OCI-LY3 (cell line): ENCODE measurements around the gene PBX3.

Experiments
- H2AFZ ChIP-seq: fragments of 200-600, 300-600 bp; shearing (Covaris generic); 2 replicates; pipeline ENCODE4 v1.6.0; 2014; ENCODE audit warnings: antibody characterized with exemption, low read depth, low read length
- H3K27ac ChIP-seq: fragments of 200-600, 300-600 bp; sonication (generic); 2 replicates; pipeline ENCODE4 v1.5.1; 2014; ENCODE audit warnings: mild to moderate bottlenecking, low read length, moderate library complexity, mixed read lengths
- H3K27me3 ChIP-seq: fragments of 200-600, 300-600 bp; sonication (generic); 2 replicates; pipeline ENCODE4 v1.6.1; 2014; ENCODE audit warnings: low read depth, low read length, mixed read lengths
- H3K36me3 ChIP-seq: fragments of 200-600, 300-600 bp; sonication (generic); replicated peaks from 2 replicates; pipeline ENCODE3; 2014; ENCODE audit warnings: low read depth, low read length, mixed read lengths
- H3K4me1 ChIP-seq: fragments of 300-600, 200-600 bp; sonication (generic); 2 replicates; pipeline ENCODE4 v1.6.1; 2014; ENCODE audit warnings: low read length, mixed read lengths
- H3K4me2 ChIP-seq: fragments of 200-600, 300-600 bp; sonication (generic); 2 replicates; pipeline ENCODE4 v1.6.1; 2014; ENCODE audit warnings: low read length, mixed read lengths
- H3K4me3 ChIP-seq: fragments of 300-600, 200-600 bp; sonication (generic); 2 replicates; pipeline ENCODE4 v1.5.1; 2014; ENCODE audit warnings: antibody characterized with exemption, mild to moderate bottlenecking, low read length, moderate library complexity
- H3K79me2 ChIP-seq: fragments of 300-600, 200-600 bp; shearing (Covaris generic); 2 replicates; pipeline ENCODE4 v1.6.1; 2014; ENCODE audit warnings: mild to moderate bottlenecking, low read length, mixed read lengths
- H3K9ac ChIP-seq: fragments of 300-600, 200-600 bp; shearing (Covaris generic); 2 replicates; pipeline ENCODE4 v1.6.0; 2014; ENCODE audit warnings: mild to moderate bottlenecking, low read length, moderate library complexity
- H3K9me3 ChIP-seq: fragments of 200-600, 300-600 bp; shearing (Covaris generic); 2 replicates; pipeline ENCODE4 v1.6.1; 2014; ENCODE audit warnings: low read length, mixed read lengths; ENCODE audit not compliant: insufficient read depth
- H4K20me1 ChIP-seq: fragments of 200-600, 300-600 bp; sonication (generic); 2 replicates; pipeline ENCODE4 v1.6.1; 2016; ENCODE audit warnings: low read length, mixed read lengths; ENCODE audit not compliant: insufficient read depth
- CTCF ChIP-seq: fragments of 200-600, 300-600 bp; sonication (generic); IDR thresholded peaks from 2 replicates; pipeline ENCODE4 v1.5.1; 2014; ENCODE audit warnings: antibody characterized with exemption, low read length, low read depth
- EZH2phosphoT487 ChIP-seq: fragments of 200-600 bp; shearing (Covaris generic); IDR thresholded peaks from 2 replicates; pipeline ENCODE4 v1.6.1; 2018; ENCODE audit warnings: antibody characterized with exemption, mixed run types, low read depth

PBX3 gene

GRCh38 chr9:125896964-125897363, 149.8 kb downstream of the PBX3 start:
- H3K27ac ChIP-seq, result no peak overlapping the region
- no peaks in the 10 kb centered on the region for H3K9me3 ChIP-seq
- H3K27me3 ChIP-seq, result peaks cover 15% of the 10 kb centered on the region; the same call in 1 of the 2 replicates
- H3K9ac ChIP-seq, result no peak overlapping the region
- no peaks in the 10 kb centered on the region for H3K79me2 ChIP-seq
- no peak overlapping the region for H2AFZ ChIP-seq
- H3K4me3 ChIP-seq, result no peak overlapping the region
- H4K20me1 ChIP-seq, result no peaks in the 10 kb centered on the region
- no peak overlapping the region for H3K4me2 ChIP-seq
- no peaks in the 10 kb centered on the region for H3K4me1 ChIP-seq
- TF ChIP-seq CTCF, result no peak
- no peak for TF ChIP-seq EZH2phosphoT487
- no peaks in the 10 kb centered on the region for H3K36me3 ChIP-seq

DNA sequence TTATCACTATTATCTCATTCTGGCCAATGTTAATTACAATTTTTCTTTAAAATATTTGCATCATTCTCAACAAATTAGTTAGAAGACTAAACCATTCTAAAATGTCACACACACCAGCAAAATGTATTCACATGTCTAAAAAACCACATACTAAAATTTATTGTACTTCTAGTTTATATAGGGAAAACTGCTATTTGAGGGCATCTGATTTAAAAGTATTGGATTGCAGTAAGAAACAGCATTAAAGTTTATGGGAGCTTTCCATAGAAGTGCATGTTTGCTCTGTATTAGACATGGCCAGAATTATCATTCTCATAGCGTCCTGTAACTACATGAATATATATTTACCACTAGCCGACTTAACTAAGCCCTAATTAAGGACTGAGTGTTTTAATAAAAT, 150.3 kb downstream of the PBX3 start:
- no peaks in the 10 kb centered on the region for H3K9me3 ChIP-seq
- no peaks in the 10 kb centered on the region for H3K79me2 ChIP-seq
- H3K27me3 ChIP-seq, result peaks cover 15% of the 10 kb centered on the region; the same call in 1 of the 2 replicates

DNA sequence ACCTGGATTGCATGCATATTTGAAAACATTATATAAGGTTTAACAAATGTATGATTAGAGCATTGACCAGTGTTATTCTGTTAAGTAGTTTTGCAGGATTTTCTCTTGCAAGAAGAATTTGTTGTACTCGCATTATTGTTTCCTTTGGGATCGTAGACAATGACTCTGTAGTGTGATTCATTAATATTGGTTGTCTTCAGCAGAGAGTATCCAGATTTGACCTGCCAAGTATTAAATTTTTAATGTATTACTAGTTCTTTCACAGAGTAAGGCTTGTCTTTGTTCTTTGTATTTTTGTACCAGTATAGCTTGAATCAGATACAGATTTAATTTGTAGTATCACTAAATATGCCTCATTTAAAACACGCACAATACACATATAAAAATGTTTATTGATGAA, 155.0 kb downstream of the PBX3 start:
- H3K9me3 ChIP-seq, result no peaks in the 10 kb centered on the region
- H3K79me2 ChIP-seq, result no peaks in the 10 kb centered on the region
- peaks cover 15% of the 10 kb centered on the region for H3K27me3 ChIP-seq
- no peak overlapping the region for H3K4me3 ChIP-seq
- H2AFZ ChIP-seq, result no peak overlapping the region
- no peak overlapping the region for H3K27ac ChIP-seq
- H3K4me1 ChIP-seq, result peaks cover 4% of the 10 kb centered on the region; the same call in 1 of the 2 replicates
- H3K4me2 ChIP-seq, result no peak overlapping the region
- no peak overlapping the region for H3K9ac ChIP-seq
- TF ChIP-seq EZH2phosphoT487 (no peak), CTCF (no peak)
- no peaks in the 10 kb centered on the region for H3K36me3 ChIP-seq
- H4K20me1 ChIP-seq, result no peaks in the 10 kb centered on the region

More for the DNA sequence above, 150.3 kb downstream of the PBX3 start:
- Histone ChIP-seq H3K27ac (no peak overlapping the region), H3K36me3 (no peaks in the 10 kb centered on the region), H2AFZ (no peak overlapping the region), H3K4me3 (no peak overlapping the region), H3K4me1 (no peaks in the 10 kb centered on the region), H3K4me2 (no peak overlapping the region), H4K20me1 (no peaks in the 10 kb centered on the region), H3K9ac (no peak overlapping the region)
- TF ChIP-seq EZH2phosphoT487, result no peak
- TF ChIP-seq CTCF, result no peak

DNA sequence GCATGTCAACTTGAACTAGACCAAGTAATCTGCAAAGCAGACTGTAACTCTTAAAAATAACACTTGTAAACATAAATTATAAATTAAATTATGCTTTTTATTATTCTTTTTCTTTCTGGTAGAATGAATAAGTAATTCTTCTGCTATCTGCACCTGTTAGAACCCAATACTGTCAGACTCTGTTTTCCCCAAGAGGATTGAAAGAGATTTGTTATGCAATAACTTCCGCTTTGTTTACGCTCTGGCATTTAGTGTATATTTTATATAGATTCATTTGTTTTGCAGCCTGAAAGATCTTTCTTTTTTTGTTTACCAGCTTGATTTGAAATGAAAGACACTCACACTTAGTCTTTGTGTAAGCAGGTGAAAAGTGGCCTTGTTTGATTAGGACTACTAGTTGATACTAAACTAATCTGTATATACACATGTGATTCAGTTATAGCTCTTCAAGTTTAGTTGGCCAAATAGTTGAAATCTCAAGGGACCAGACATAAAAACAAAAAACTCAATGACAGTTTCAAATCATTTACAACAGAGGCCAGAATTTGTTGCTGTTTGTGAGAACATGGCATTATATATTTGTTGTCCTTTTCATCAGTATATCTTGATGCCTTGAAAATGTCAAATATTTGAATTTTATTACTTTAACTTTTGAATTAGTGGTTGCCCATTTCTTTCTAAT, 155.8 kb downstream of the PBX3 start:
- H3K36me3 ChIP-seq, result no peaks in the 10 kb centered on the region
- peaks cover 4% of the 10 kb centered on the region; the same call in 1 of the 2 replicates for H3K4me1 ChIP-seq
- TF ChIP-seq CTCF, result no peak
- TF ChIP-seq EZH2phosphoT487, result no peak
- no peaks in the 10 kb centered on the region for H4K20me1 ChIP-seq
- no peaks in the 10 kb centered on the region for H3K79me2 ChIP-seq
- H3K9me3 ChIP-seq, result no peaks in the 10 kb centered on the region
- no peak overlapping the region for H3K4me3 ChIP-seq
- peaks cover 15% of the 10 kb centered on the region for H3K27me3 ChIP-seq
- no peak overlapping the region for H3K9ac ChIP-seq
- H2AFZ ChIP-seq, result no peak overlapping the region
- H3K27ac ChIP-seq, result no peak overlapping the region
- H3K4me2 ChIP-seq, result no peak overlapping the region
